ENCODE results near the gene IL17RC. TPM values are rescaled to one million over a fixed set of nuclear protein-coding genes. Genes with fewer than 3 reads are reported as not detected.

IL17RC gene
- total RNA-seq, 1 experiment from 2014 or later = 17.6 TPM

DNA sequence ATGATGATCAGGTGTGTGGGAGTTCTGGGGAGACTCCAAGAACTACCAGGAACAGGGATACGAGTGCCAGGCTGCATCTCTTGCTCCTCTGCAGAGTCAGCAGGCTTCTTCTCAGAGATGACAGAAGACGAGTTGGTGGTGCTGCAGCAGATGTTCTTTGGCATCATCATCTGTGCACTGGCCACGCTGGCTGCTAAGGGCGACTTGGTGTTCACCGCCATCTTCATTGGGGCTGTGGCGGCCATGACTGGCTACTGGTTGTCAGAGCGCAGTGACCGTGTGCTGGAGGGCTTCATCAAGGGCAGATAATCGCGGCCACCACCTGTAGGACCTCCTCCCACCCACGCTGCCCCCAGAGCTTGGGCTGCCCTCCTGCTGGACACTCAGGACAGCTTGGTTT is 27.4 kb downstream of the IL17RC start:
- H3K4me1 ChIP-seq (ENCODE audit: control insufficient read depth in 1 of 2, insufficient read depth in 2 of 2, low read length in 2 of 2) = peaks cover 7 to 28% of the 10 kb centered on the region in 2 experiments; a peak in 3 of 4 replicates
- no peaks in the 10 kb centered on the region for H3K9me2 ChIP-seq (ENCODE audit: insufficient read depth)
- TF ChIP-seq, protein P1, sequence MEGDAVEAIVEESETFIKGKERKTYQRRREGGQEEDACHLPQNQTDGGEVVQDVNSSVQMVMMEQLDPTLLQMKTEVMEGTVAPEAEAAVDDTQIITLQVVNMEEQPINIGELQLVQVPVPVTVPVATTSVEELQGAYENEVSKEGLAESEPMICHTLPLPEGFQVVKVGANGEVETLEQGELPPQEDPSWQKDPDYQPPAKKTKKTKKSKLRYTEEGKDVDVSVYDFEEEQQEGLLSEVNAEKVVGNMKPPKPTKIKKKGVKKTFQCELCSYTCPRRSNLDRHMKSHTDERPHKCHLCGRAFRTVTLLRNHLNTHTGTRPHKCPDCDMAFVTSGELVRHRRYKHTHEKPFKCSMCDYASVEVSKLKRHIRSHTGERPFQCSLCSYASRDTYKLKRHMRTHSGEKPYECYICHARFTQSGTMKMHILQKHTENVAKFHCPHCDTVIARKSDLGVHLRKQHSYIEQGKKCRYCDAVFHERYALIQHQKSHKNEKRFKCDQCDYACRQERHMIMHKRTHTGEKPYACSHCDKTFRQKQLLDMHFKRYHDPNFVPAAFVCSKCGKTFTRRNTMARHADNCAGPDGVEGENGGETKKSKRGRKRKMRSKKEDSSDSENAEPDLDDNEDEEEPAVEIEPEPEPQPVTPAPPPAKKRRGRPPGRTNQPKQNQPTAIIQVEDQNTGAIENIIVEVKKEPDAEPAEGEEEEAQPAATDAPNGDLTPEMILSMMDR (IDR thresholded peaks at IDR 0.05 in 2 of 3, conservative IDR thresholded peaks at IDR 0.05 in 1 of 3; ENCODE audit: borderline replicate concordance in 1 of 3, insufficient read depth in 1 of 3, low read depth in 2 of 3, low read length in 2 of 3) = no peak
- TF ChIP-seq RAD21 (IDR thresholded peaks at IDR 0.05; ENCODE audit: low read depth) (no peak), SRF (IDR thresholded peaks at IDR 0.05; ENCODE audit: low read depth) (no peak), POLR2AphosphoS5 (IDR thresholded peaks at IDR 0.05; ENCODE audit: low read depth, low read length) (0 out of 2 replicates have a peak, but pooled peaks have one; percentile 3)
- ATAC-seq (no peak), DNase-seq (ENCODE audit: low read depth, low spot score) (no peak)
- H3K36me3 ChIP-seq (ENCODE audit: control insufficient read depth in 1 of 2, insufficient read depth in 2 of 2, low read length in 2 of 2) = peaks cover 0 to 6% of the 10 kb centered on the region in 2 experiments; a peak in 1 of 4 replicates
- H3K9me3 ChIP-seq (ENCODE audit: control insufficient read depth in 1 of 2, insufficient read depth in 1 of 2, low read depth in 1 of 2, low read length in 2 of 2) = no peaks in the 10 kb centered on the region
- H3K79me2 ChIP-seq (ENCODE audit: insufficient read depth, low read length) = peaks cover 6% of the 10 kb centered on the region; the same call in 1 of the 2 replicates
- intact Hi-C loops (cut with micrococcal nuclease) = loop anchor here (10.0 kb wide), 1 partner anchor 281 kb away; no protein-coding TSS in a partner anchor
- H3K9ac ChIP-seq (ENCODE audit: low read length) = no peak overlapping the region
- ChIA-PET RAD21 (ENCODE audit: low non-redundant PET in 1 of 2, low total read pairs in 2 of 2, uncharacterized antibody in 2 of 2, unreplicated experiment in 2 of 2) (no interaction called here), POLR2A (no interaction called here), CTCF (no interaction called here)
- no peaks in the 10 kb centered on the region for H3K27me3 ChIP-seq (ENCODE audit: insufficient read depth, low read length)
- no peak overlapping the region for H3K4me3 ChIP-seq (replicated peaks in 1 of 2; ENCODE audit: low read depth in 1 of 2, low read length in 2 of 2)
- no peak overlapping the region for H2AFZ ChIP-seq (ENCODE audit: low read depth, low read length, poor library complexity, severe bottlenecking)
- H3K27ac ChIP-seq (ENCODE audit: low read depth, low read length) = no peak overlapping the region
- BruUV-seq (replicated peaks) = no TSS peak
- no peaks in the 10 kb centered on the region for H4K20me1 ChIP-seq (ENCODE audit: insufficient read depth)
- H3K4me2 ChIP-seq (ENCODE audit: low read length) = no peak overlapping the region

DNA sequence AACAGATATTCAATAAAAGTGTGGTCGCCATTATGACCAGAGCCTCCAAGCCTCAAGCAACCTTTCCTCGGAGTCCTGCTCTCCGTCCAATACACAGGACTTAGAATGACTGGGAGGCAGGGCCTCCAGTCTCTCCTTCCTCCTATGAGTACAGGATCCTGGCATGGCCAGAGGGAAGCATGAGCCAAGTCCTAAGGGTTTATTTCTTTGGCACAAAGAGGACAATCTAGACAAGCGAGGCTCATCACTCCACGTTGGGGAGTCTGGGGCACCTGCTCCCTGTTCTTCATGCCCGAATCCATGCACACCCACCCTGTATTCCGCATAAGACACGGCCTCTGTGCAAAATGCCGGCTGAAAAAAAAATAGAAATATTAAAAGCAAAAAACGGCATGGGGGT is 28.5 kb downstream of the IL17RC start:
- RAD21 ChIA-PET (ENCODE audit: low non-redundant PET in 1 of 2, low total read pairs in 2 of 2, uncharacterized antibody in 2 of 2, unreplicated experiment in 2 of 2) = no interaction called here

More for the DNA sequence above, 28.5 kb downstream of the IL17RC start:
- Histone ChIP-seq H3K79me2 (ENCODE audit: insufficient read depth, low read length) (peaks cover 6% of the 10 kb centered on the region; the same call in 1 of the 2 replicates), H3K4me3 (replicated peaks in 1 of 2; ENCODE audit: low read depth in 1 of 2, low read length in 2 of 2) (peak overlapping the region; percentile 66 to 84), H3K4me2 (ENCODE audit: low read length) (peak overlapping the region; percentile 94), H3K4me1 (ENCODE audit: control insufficient read depth in 1 of 2, insufficient read depth in 2 of 2, low read length in 2 of 2) (peaks cover 7 to 28% of the 10 kb centered on the region in 2 experiments; a peak in 3 of 4 replicates), H3K36me3 (ENCODE audit: control insufficient read depth in 1 of 2, insufficient read depth in 2 of 2, low read length in 2 of 2) (peaks cover 0 to 6% of the 10 kb centered on the region in 2 experiments; a peak in 1 of 4 replicates), H2AFZ (ENCODE audit: low read depth, low read length, poor library complexity, severe bottlenecking) (no peak overlapping the region), H3K9ac (ENCODE audit: low read length) (peak overlapping the region; percentile 85), H3K27ac (ENCODE audit: low read depth, low read length) (peak overlapping the region; percentile 98; the same call in 1 of the 2 replicates), H3K9me3 (ENCODE audit: control insufficient read depth in 1 of 2, insufficient read depth in 1 of 2, low read depth in 1 of 2, low read length in 2 of 2) (no peaks in the 10 kb centered on the region), H3K27me3 (ENCODE audit: insufficient read depth, low read length) (no peaks in the 10 kb centered on the region), H3K9me2 (ENCODE audit: insufficient read depth) (no peaks in the 10 kb centered on the region), H4K20me1 (ENCODE audit: insufficient read depth) (no peaks in the 10 kb centered on the region)
- no peak for TF ChIP-seq FOSL1 (IDR thresholded peaks at IDR 0.05; ENCODE audit: low read depth)
- TF ChIP-seq, protein P2, sequence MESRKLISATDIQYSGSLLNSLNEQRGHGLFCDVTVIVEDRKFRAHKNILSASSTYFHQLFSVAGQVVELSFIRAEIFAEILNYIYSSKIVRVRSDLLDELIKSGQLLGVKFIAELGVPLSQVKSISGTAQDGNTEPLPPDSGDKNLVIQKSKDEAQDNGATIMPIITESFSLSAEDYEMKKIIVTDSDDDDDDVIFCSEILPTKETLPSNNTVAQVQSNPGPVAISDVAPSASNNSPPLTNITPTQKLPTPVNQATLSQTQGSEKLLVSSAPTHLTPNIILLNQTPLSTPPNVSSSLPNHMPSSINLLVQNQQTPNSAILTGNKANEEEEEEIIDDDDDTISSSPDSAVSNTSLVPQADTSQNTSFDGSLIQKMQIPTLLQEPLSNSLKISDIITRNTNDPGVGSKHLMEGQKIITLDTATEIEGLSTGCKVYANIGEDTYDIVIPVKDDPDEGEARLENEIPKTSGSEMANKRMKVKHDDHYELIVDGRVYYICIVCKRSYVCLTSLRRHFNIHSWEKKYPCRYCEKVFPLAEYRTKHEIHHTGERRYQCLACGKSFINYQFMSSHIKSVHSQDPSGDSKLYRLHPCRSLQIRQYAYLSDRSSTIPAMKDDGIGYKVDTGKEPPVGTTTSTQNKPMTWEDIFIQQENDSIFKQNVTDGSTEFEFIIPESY (IDR thresholded peaks at IDR 0.05; ENCODE audit: extremely low read depth, insufficient replicate concordance, low read length) = no peak
- intact Hi-C loops (cut with micrococcal nuclease) = loop anchor here (5.0 to 10.0 kb wide), 3 partner anchors 228 to 443 kb away; no protein-coding TSS in a partner anchor
- ChIA-PET POLR2A (interaction anchor here (1.7 kb wide), 1 partner anchor 42 kb away, joined by 7 read pairs; the partner anchor contains the start of gene EMC3), CTCF (interaction anchor here (1.4 to 2.1 kb wide), 2 partner anchors 12 to 91 kb away, joined by 4 to 65 read pairs; partner anchors contain the start of gene CRELD1)
- no peak for DNase-seq (ENCODE audit: low read depth, low spot score)
- ATAC-seq = no peak
- BruUV-seq (replicated peaks) = no TSS peak
